Measurements from ENCODE around the gene LAYN.

The LAYN gene, protein sequence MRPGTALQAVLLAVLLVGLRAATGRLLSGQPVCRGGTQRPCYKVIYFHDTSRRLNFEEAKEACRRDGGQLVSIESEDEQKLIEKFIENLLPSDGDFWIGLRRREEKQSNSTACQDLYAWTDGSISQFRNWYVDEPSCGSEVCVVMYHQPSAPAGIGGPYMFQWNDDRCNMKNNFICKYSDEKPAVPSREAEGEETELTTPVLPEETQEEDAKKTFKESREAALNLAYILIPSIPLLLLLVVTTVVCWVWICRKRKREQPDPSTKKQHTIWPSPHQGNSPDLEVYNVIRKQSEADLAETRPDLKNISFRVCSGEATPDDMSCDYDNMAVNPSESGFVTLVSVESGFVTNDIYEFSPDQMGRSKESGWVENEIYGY

DNA sequence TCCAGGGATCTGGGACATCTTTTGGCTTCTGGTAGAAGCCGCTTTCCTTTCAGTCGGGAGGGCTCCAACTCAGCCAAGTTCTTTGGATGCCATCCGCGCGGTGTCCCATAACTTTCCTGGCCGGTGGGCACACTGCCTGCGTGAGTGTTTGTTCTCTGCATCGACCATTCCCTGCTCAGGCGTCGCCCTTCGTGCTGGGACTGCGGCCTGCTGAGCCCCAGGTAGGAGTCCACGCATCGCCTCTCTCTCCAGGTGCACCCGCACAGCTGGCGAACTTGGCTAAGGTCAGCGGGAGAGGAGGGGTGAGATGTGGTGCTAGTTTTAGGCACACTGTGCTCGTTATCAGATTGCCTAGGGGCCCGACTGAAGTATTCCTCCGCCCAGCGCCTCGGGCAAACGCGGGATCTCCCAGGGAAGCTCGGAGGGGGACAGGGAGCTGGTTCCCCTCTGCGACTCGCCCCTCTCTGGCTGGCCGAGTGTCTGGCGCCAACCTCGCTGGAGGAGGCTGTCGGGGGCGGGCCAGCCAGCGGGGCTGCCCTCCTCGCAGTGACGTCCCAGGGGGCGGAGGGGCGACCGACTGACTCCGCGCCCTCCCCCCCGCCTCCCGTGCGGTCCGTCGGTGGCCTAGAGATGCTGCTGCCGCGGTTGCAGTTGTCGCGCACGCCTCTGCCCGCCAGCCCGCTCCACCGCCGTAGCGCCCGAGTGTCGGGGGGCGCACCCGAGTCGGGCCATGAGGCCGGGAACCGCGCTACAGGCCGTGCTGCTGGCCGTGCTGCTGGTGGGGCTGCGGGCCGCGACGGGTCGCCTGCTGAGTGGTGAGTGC, at the start of gene LAYN:
Gene LAYN (plus strand): TSS at position 607 of the 823 bp plus-strand sequence. CDS start 124 bp downstream, at position 731.
- peak; percentile 66 for DNase-seq

DNA sequence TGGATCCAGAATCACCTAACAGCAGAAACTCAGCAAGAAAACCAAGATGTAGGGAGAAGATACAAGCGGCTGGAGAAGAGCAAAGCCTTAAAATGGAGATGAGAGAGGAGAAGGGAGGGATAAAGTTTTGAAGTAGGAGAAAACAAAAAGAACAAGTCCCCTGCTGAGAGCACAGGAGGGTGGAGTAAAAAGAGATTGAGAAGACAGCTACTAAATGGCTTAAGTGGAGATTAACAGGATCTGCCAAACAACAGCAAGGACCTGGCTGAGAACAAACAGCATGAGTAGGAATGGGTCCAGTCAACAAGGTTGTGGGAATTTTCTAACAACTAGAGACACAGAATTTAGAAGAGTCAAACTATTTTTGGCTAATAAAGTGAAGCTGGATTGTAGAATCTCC, 46.5 kb upstream of the LAYN start:
- DNase-seq: no peak

DNA sequence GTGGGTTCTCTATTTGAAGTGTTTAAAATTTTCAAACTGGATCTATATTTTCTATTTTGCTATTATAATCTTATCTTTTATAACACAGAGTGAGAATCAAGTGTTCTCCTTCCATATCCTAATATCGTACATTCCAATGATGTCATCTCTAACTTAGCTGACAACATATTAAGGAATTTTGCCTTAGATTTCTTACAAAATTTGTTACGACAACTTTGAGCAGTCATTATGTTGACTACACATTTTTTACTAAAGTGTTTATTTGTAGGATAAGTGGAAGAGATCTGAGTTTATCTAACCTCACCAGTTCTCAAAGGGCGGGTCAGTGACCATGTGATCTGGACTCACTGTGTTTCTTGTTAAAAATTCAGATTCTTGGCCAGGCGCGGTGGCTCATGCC, 41.0 kb upstream of the LAYN start:
- DNase-seq: no peak

DNA sequence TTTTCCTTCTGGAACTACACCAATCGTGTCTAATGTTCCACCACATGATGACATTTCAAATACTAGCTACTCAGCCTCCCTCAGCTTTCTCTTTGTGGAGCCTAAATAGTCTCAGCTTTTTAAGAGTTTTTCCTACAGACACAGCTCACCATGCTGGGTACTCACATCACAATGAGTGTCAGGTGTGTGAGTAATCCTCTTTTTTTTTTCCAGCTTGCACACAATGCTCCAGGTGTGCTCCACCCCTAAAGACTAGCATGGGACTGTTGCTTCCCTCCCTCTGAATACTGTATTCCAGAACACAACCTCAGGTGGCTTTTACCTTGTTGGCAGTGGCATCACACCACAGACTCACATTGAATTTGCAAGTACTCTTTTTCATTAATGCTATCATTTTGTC, 40.0 kb upstream of the LAYN start:
- DNase-seq: no peak

DNA sequence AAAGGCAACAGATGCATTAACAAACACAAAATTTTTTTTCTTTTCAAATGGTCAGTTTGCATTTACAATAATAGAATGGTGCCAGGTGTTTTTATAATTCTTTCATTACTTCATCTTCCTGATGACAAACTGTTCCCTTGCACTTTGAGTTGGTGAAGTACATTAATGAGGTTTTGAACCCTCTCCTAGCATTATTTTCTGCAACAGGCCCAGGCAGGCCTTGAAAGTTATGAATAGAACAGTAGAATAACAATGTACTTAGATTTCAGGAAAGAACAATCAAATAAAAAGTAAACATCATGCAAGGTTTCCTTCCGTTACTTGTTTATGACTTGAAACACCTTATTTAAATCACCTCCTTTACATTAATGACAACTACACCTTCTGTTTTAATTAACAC, 37.9 kb upstream of the LAYN start:
- DNase-seq: no peak

DNA sequence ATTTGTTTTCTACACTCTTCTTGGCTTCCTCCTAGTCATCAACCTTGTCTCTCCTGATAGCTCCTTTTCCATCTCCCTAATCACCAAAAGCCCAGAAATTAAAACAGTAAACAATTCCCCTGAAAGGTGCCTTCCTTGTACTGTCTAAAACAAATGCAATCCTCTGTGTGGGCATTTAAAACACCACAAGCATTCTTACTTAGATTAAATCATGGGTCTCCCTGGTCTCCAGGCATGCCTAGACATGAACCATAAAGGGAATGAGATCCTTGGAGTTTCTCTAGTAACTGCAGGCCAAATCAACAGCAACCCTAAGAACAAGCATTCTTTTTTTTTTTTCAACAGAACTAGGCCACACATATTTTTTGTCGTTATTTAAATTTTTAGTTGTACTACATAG, 30.2 kb upstream of the LAYN start:
- no peak for DNase-seq

DNA sequence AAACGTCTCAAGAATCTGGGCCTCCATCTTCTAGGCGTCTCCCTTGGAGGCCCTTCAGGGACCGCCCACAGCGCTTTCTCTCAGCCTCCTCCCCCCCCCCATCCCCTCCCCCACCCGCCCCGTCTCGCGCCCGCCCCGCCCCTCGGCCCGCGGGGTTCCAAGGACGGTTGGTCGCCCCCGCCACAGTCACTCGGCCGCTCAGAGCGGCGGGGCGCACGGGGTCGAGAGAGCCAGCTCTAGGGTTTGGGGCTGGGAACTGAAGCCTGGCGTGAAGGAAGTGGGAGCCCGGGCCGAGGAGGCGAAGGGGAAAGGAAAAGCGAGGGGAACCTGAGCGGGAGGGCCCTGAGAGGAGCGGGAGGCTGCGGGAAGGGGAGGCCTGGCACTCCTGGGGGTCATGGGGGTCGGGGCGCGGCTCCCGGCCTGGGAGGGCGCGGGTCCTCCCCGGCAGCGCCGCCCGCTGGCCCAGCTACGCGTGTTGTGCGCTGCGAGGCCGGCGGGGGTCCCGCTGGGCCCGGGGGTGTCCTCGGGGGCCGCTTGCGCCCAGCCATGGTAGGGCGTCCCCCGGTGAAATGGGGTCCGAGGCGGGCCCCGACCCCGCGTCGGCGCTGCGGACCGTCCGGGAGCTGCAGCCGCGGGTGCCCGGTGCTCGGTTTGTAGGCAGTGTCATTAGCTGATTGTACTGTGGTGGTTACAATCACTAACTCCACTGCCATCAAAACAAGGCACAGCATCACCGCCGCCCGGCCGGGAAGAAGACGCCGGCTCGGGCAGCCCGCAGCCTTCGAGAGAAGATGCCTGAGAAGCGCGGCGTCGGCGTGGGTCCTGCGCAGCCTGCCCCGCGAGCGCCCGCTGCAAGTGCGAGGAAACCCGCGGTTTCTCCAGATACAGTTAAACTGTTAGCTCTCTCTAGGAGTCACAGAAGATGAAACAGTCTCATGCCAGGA, 28.0 kb upstream of the LAYN start, which contains the start of gene BTG4:
Gene BTG4 (minus strand): TSS at position 91 of the 944 bp plus-strand sequence. CDS start 13,610 bp downstream, outside the sequence.
- DNase-seq: peak; percentile 51

DNA sequence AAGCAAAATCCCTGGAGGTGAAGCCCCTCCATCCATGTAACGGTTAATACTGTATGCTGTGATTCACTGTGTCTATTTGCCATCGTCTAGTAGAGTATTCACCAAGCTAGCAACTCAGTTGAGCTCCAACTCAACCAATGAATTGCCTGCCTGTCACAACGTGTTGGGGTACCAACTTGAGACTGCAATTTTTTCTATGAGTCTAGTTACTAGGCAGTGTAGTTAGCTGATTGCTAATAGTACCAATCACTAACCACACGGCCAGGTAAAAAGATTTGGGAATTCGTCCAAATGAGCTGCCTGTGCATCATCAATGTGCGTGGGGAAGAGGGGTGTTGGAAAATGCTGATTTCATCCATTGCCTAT, 27.3 kb upstream of the LAYN start:
- DNase-seq: no peak

DNA sequence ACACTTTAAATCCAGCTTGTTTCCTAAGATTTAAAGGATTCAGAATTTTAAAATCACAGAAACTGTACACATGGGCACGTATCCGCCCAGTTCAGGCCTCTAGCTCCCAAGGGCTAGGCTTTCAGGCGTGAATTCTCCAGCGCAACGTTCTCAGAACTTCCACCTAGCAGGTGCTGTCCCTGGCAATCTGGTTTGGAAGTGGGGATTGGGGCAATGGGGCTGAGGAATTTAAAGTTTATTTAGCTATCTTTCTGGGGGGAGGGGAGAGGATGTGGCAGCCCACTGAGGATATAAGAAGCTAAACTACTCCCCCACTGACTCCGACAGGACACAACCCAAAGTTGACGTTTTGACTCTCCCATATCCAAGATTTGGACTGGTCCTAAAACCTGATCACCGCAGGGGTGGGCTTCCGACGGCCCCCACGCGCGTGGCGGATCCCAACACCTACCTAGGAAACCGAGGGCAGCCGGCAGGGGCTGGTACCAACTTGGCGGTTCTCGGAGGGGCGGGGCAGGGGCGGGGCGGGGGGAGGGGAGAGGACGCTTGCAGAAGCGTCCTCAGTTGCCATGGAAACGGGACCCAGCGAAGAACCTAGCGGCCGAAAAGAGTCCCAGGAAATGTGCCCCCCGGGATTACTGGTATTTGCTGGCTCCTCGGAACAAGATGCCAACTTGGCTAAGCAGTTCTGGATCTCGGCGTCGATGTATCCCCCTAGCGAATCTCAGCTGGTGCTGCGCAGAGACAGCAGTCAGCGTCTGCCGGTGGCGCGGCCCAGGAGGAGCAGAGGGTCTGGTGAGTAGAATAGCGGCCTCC, 26.1 kb upstream of the LAYN start, which contains the start of gene HOATZ:
Gene HOATZ (plus strand): TSS at position 563 of the 816 bp plus-strand sequence. CDS start 7 bp downstream, at position 570.
- DNase-seq: peak; percentile 43

DNA sequence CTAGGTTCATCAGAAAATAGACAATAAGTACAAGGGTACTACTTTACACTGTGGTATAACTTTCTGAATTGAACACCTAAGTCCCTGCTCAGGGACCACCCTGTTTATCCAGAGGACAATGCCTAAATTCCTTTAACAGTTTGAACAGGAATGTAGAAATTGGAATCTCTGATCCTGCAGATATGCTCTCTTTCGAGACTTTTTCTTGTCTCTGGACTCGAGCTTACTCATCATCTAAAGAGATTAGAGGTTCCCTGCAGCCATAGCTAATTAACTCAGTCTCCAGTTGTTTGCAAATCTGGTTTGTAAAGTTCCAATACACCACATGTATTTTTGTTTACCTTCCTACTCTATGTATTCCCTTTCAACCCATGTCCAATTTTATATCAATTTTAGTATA, 24.9 kb upstream of the LAYN start:
- no peak for DNase-seq

DNA sequence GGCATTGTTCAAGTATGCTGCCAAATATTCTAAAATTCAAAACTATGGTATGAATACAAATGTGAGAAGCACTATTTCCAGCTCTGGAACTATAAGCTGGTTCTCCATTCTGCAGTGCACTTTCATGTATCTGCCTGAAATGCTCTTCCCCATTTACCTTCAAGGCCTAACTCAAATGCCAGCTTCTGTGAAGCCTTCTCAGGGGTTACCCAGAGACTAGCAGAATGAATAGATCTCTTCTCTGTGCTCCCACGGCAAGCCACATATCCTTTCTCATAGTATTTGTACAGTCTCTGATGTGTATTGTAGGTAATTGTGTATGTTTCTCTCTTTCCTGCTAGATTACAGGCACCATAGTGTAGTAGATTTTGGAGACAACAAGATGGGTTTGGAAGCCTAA, 21.9 kb upstream of the LAYN start:
- DNase-seq: no peak

DNA sequence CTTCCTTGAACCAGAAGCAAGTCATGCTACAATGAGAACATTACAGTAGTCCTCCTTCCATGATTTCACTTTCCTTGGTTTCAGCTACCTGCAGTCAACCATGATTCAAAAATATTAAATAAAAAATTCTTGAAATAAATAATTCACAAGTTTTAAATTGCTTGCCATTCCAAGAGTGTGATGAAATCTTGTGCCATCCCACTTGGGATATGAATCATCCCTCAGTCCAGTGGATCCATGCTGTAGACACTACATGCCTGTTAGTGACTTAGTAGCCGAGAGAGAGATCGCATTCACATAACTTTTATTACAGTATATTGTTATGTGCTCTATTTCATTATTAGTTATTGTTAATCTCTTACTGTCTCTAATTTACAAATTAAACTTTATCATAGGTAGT, 20.0 kb upstream of the LAYN start:
- DNase-seq: no peak

DNA sequence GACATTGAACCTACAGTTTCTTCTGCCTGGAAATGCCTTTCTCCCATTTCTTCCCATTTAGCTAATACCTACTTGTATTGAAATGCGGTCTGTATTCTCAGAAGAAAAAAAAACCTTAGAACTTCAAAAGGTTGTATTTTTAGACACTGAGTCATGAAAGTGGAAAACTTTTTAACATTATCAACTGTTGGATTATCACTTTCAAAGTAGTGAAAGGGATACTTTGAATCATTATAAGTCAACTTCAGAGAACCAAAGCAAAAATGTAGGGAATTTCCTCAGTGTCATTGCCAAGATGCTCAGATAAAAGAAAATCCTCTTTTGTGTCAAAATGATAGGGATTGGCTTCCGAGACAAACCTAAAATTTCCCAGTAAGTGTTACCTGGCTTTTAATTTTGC, 19.4 kb upstream of the LAYN start:
- no peak for DNase-seq

DNA sequence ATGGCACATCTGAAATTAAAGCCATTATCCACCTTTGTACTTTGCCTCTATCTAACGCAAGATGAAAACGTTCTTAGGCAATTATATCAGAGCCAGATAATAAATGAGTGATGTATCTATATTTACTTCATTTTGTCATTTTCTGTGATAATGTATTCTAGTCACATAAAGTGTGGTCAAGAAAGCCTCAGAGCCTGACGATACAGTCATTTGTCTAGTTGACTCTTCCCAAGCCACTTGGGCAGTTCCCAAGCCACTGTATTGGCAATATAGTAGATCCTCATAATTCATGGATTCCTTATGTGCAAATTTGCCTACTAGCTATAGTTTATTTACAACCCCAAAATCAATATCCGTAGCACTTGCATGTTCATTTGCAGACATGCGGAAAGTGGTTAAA, 18.1 kb upstream of the LAYN start:
- DNase-seq: no peak

DNA sequence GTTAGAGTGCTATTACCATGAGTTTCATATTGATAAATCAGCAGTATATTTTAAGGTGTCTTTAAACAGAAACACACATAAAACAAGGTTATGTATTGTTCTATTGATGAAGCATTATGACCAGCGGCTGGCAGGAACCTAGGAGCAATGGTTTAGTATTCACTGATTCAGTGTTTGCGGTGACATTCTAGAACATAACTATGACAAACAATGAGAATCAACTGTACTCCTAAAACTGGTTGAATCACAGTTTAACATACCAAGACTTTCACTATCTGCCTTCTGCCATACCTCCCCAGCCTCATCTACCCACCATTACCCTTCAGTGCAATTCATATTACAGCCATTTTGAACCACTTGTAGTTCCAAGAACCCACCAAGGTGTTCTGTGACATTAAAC, 17.2 kb upstream of the LAYN start:
- no peak for DNase-seq

DNA sequence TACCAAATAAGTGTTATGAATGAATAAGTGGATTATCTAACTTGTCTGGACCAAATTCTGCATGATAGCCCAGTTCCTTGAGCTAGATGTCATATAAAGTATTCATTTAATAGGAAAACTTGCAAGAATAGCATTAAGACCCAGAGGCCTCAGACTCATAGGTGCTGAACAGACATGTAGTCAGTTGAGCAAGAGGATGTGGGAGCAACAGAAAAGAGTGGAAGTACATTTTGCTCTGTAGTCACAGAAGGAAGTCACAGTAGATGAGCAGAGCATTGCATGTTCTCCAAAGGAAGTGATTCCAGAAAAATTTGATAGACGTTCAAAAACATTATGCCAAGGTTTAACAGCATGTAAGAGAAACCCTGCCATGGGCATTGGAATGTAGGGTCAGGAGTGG, 16.5 kb upstream of the LAYN start:
- DNase-seq: no peak

DNA sequence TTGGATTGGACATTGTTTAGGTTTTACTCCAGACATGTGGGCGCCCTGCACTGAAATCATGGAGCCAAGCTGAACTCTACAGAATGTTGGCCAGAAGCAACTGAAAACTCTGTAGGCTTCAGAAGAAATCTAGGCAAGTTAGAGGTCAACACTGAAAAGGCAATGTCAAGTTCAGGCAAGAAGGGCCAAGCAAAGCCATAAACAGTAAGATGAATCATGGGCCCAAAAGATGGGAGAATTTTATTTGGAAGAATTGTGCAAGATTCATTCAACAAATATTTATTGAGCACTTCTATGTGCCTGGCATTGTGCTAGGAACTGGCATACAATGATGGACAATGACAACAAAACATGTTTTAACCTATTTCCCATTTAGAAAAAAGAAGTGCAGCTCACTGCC, 15.1 kb upstream of the LAYN start:
- no peak for DNase-seq

DNA sequence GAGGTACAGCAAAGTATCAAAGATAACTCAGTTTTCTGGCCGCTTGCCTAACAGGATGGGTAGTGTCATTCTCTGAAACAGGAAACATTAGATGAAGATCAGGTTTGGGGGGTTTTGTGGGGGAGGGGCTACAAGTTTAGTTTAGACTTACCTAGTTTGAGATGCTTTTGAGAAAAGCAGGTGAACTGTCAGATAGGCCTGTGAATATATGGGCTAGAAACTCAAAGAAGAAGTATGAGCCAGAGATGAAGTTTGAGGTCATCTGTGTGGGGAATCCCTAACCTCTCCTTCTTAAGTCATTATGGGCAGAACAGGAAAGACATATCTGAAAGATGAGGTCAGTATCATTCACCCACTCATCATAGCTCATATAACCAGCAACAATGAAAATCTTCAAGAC, 14.0 kb upstream of the LAYN start:
- no peak for DNase-seq

DNA sequence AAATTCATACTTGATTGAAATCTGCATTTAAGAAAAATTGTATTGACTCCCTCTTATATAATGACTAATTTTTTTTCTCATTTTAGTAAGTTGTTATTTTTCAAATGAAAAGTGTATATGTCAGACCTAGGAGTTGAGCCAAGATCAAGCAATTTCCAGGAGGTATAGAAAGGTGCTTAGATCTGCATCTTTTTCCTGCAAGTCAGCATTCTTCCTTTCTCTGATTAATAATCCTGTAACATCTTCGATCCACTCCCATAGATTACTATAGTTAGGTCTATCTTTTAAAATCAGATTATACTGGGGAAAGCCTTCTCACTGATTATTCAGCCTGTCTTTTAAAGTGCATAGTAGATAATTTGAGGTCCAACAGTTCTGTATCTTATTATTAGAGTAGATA, 13.2 kb upstream of the LAYN start:
- DNase-seq: no peak

DNA sequence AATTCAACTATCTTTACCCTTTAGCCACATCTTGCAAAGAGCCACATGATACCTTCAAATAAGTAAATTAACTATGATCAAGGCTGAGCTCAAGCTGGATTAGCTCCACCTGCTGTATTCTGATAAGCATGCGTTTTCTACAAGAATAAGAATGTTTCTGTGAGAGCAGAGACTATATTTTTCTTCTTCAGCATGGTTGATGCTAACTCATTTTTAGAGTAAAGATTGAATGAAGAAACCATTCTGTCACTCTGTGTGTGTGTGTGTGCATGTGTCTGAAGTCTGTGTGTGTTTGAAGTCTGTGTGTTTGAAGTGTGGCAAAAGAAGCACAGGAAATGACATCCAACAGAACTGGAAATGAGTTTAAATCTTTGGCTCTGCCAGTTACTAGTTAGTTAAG, 12.0 kb upstream of the LAYN start:
- no peak for DNase-seq

DNA sequence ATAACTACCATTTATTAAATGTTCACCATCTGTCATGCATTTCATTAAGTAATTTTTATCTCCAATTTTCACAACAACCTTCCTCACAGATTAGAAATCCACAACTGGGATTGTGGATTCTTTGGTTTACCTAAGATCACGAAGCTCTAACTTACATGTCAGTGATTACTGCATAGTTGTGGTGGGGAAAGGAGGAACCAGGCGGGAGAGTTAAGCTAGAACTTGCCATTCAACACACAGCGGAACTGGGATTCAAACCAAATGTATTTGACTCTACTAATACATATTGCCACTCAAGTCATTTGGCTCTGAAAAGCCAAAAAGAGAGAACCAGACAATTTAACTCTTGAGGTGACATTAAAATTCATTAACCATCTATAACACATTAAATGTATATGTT, 10.4 kb upstream of the LAYN start:
- DNase-seq: no peak

DNA sequence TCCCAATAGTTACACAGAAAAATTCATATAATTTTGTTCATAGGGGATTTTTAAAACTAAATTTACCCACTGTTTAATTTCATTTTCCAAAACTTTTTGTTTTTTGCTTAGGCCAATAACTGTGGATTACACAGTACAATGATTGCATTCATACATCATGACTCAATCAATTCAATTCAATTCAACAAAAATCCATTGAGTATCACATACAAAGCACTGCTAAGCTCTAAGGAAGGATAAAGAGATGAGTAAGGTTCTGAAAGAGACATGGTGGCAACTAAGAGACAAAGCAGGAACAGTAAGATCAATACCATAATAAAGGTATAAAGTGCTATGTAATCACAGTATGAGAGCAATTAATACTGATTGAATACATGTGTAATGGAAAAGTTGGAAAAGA, 9.4 kb upstream of the LAYN start:
- DNase-seq: no peak
